BLaER1 treated with 17β-estradiol and CSF1 and Interleukin-3, amounts not matched to agents 10 nM and 100 nM (cell line): ENCODE measurements around the gene FAM222A.

Experiments used
- H3K27ac ChIP-seq, 11 experiments: shearing (Covaris generic); formaldehyde crosslinking; 2 replicates each; pipeline ENCODE4 v1.8.1; 2022
- H3K27me3 ChIP-seq, 11 experiments: shearing (Covaris generic); formaldehyde crosslinking; 2 replicates each; pipeline ENCODE4 v1.8.1; 2022
- H3K36me3 ChIP-seq, 11 experiments: shearing (Covaris generic); formaldehyde crosslinking; 2 replicates each; pipeline ENCODE4 v1.8.1; 2022
- H3K4me1 ChIP-seq, 10 experiments: shearing (Covaris generic); formaldehyde crosslinking; 2 replicates each; pipeline ENCODE4 v1.8.1; 2022
- H3K4me2 ChIP-seq, 11 experiments: shearing (Covaris generic); formaldehyde crosslinking; 2 replicates each; pipeline ENCODE4 v1.8.1; 2022
- H3K4me3 ChIP-seq, 10 experiments: shearing (Covaris generic); formaldehyde crosslinking; 2 replicates each; pipeline ENCODE4 v1.8.1; 2022
- H3K9ac ChIP-seq, 11 experiments: shearing (Covaris generic); formaldehyde crosslinking; 2 replicates each; pipeline ENCODE4 v1.8.1; 2022
- H3K9me3 ChIP-seq, 11 experiments: shearing (Covaris generic); formaldehyde crosslinking; replicated peaks in 1 of 11; 2 replicates each; pipeline ENCODE4 v1.8.1; 2022
- H4K20me1 ChIP-seq, 11 experiments: shearing (Covaris generic); formaldehyde crosslinking; 2 replicates each; pipeline ENCODE4 v1.8.1; 2022
- Cebpa-rat ChIP-seq, 11 experiments: shearing (Covaris generic); IDR thresholded peaks; 2 replicates each; pipeline ENCODE4 v1.8.1; 2022

The FAM222A gene

GRCh38 chr12:109678719-109679118 lies 34.9 kb upstream of the FAM222A start:
- no peak overlapping the region for H3K4me3 ChIP-seq
- TF ChIP-seq Cebpa-rat (IDR thresholded peaks at IDR 0.05) = no peak

GRCh38 chr12:109679501-109680263 lies 33.9 kb upstream of the FAM222A start:
- no peak for TF ChIP-seq Cebpa-rat (IDR thresholded peaks at IDR 0.05)
- no peak overlapping the region for H3K27ac ChIP-seq
- H3K36me3 ChIP-seq = no peaks in the 10 kb centered on the region
- H3K9me3 ChIP-seq = no peaks in the 10 kb centered on the region
- H3K4me1 ChIP-seq = no peaks in the 10 kb centered on the region
- no peaks in the 10 kb centered on the region for H4K20me1 ChIP-seq
- no peaks in the 10 kb centered on the region for H3K27me3 ChIP-seq
- H3K4me3 ChIP-seq = no peak overlapping the region
- peak overlapping the region in 1 of 11 experiments; percentile 31; a peak in 1 of 22 replicates for H3K4me2 ChIP-seq
- H3K9ac ChIP-seq = no peak overlapping the region

More at GRCh38 chr12:109678719-109679118, 34.9 kb upstream of the FAM222A start:
- Histone ChIP-seq H3K27ac (no peak overlapping the region), H3K4me1 (no peaks in the 10 kb centered on the region), H4K20me1 (no peaks in the 10 kb centered on the region), H3K9ac (no peak overlapping the region), H3K27me3 (no peaks in the 10 kb centered on the region), H3K9me3 (no peaks in the 10 kb centered on the region), H3K36me3 (no peaks in the 10 kb centered on the region), H3K4me2 (no peak overlapping the region)

GRCh38 chr12:109680264-109681005 lies 33.2 kb upstream of the FAM222A start:
- H3K27me3 ChIP-seq = no peaks in the 10 kb centered on the region

GRCh38 chr12:109681986-109682707 lies 31.5 kb upstream of the FAM222A start:
- TF ChIP-seq Cebpa-rat (IDR thresholded peaks at IDR 0.05) = no peak
- Histone ChIP-seq H3K27ac (no peak overlapping the region), H3K9ac (no peak overlapping the region), H3K27me3 (no peaks in the 10 kb centered on the region), H3K9me3 (no peaks in the 10 kb centered on the region), H3K36me3 (no peaks in the 10 kb centered on the region), H3K4me3 (no peak overlapping the region), H4K20me1 (no peaks in the 10 kb centered on the region), H3K4me1 (no peaks in the 10 kb centered on the region), H3K4me2 (no peak overlapping the region)

More at GRCh38 chr12:109680264-109681005, 33.2 kb upstream of the FAM222A start:
- H3K27ac ChIP-seq = no peak overlapping the region
- H3K36me3 ChIP-seq = no peaks in the 10 kb centered on the region
- no peak overlapping the region for H3K4me3 ChIP-seq
- no peak for TF ChIP-seq Cebpa-rat (IDR thresholded peaks at IDR 0.05)
- H3K4me1 ChIP-seq = no peaks in the 10 kb centered on the region
- H3K9ac ChIP-seq = no peak overlapping the region
- no peaks in the 10 kb centered on the region for H3K9me3 ChIP-seq
- no peak overlapping the region for H3K4me2 ChIP-seq
- H4K20me1 ChIP-seq = no peaks in the 10 kb centered on the region

GRCh38 chr12:109682708-109683060 lies 30.9 kb upstream of the FAM222A start:
- H3K27ac ChIP-seq = no peak overlapping the region
- H3K36me3 ChIP-seq = no peaks in the 10 kb centered on the region
- no peaks in the 10 kb centered on the region for H3K4me1 ChIP-seq
- no peak overlapping the region for H3K4me3 ChIP-seq
- peak in 2 of 11 experiments; percentile 8 to 14; a peak in 1 of 22 replicates for TF ChIP-seq Cebpa-rat (IDR thresholded peaks at IDR 0.05)
- no peaks in the 10 kb centered on the region for H3K9me3 ChIP-seq
- no peaks in the 10 kb centered on the region for H3K27me3 ChIP-seq
- no peak overlapping the region for H3K4me2 ChIP-seq
- H3K9ac ChIP-seq = no peak overlapping the region
- H4K20me1 ChIP-seq = no peaks in the 10 kb centered on the region

GRCh38 chr12:109683316-109683715 lies 30.3 kb upstream of the FAM222A start:
- TF ChIP-seq Cebpa-rat (IDR thresholded peaks at IDR 0.05) = no peak
- Histone ChIP-seq H3K4me2 (no peak overlapping the region), H3K36me3 (no peaks in the 10 kb centered on the region), H3K27me3 (no peaks in the 10 kb centered on the region), H3K4me3 (no peak overlapping the region), H3K27ac (no peak overlapping the region), H3K9ac (no peak overlapping the region), H3K9me3 (no peaks in the 10 kb centered on the region), H3K4me1 (no peaks in the 10 kb centered on the region), H4K20me1 (no peaks in the 10 kb centered on the region)

- Histone ChIP-seq H3K4me3 (no peak overlapping the region), H4K20me1 (no peaks in the 10 kb centered on the region), H3K4me1 (no peaks in the 10 kb centered on the region), H3K36me3 (no peaks in the 10 kb centered on the region), H3K27me3 (no peaks in the 10 kb centered on the region), H3K27ac (no peak overlapping the region), H3K9ac (no peak overlapping the region), H3K4me2 (no peak overlapping the region), H3K9me3 (no peaks in the 10 kb centered on the region)
- no peak for TF ChIP-seq Cebpa-rat (IDR thresholded peaks at IDR 0.05)
These were observed 27.8 kb upstream of the FAM222A start for GRCh38 chr12:109685574-109686447.

- Histone ChIP-seq H3K4me2 (no peak overlapping the region), H3K27ac (no peak overlapping the region), H3K9me3 (no peaks in the 10 kb centered on the region), H4K20me1 (no peaks in the 10 kb centered on the region), H3K4me3 (no peak overlapping the region), H3K9ac (no peak overlapping the region), H3K36me3 (no peaks in the 10 kb centered on the region), H3K4me1 (no peaks in the 10 kb centered on the region), H3K27me3 (no peaks in the 10 kb centered on the region)
- no peak for TF ChIP-seq Cebpa-rat (IDR thresholded peaks at IDR 0.05)
These were observed 27.1 kb upstream of the FAM222A start for GRCh38 chr12:109686523-109686922.

- Histone ChIP-seq H3K27ac (no peak overlapping the region), H4K20me1 (no peaks in the 10 kb centered on the region), H3K9me3 (no peaks in the 10 kb centered on the region), H3K36me3 (no peaks in the 10 kb centered on the region), H3K27me3 (no peaks in the 10 kb centered on the region), H3K4me3 (no peak overlapping the region), H3K4me2 (no peak overlapping the region), H3K4me1 (no peaks in the 10 kb centered on the region), H3K9ac (no peak overlapping the region)
- no peak for TF ChIP-seq Cebpa-rat (IDR thresholded peaks at IDR 0.05)
These were observed 26.4 kb upstream of the FAM222A start for GRCh38 chr12:109687250-109687649.
